A549 (cell line): Measurements from ENCODE around the gene MAGI2. TPM values are rescaled to one million over a fixed set of nuclear protein-coding genes. Genes with fewer than 3 reads are reported as not detected.

Experiments used
- ATAC-seq, 2 experiments: fragments of 200-7000 bp in 1 of 2; fragments of >200 bp in 1 of 2; cut with Nextera tagmentation in 1 of 2; cut with Tn5 transposase in 1 of 2; 3 replicates each; pipeline versions ENCODE4 v1.8.0 to v1.9.1; 2018 to 2020; ENCODE audit warnings: mild to moderate bottlenecking in 1 of 2, moderate library complexity in 1 of 2
- CTCF ChIA-PET: fragments of 300-600 bp; sonication (Branson Sonifier 250); formaldehyde crosslinking; extraction: SDS; loops from one replicate; lab custom pipeline; 2021; ENCODE audit warnings: antibody characterized with exemption, inconsistent platforms; lab: Yijun Ruan, JAX
- POLR2A ChIA-PET: fragments of 350-600 bp; formaldehyde crosslinking; extraction: SDS; loops from one replicate; lab custom pipeline; 2021; ENCODE audit warnings: antibody characterized with exemption, inconsistent platforms; lab: Yijun Ruan, JAX
- DNase-seq, 2 experiments: peaks; one replicate each; pipeline versions ENCODE4 v3.0.0 to v3.0.0-alpha.2; 2011 to 2016; ENCODE audit warnings: low read depth in 1 of 2, low spot score in 1 of 2
- FAIRE-seq: peaks from 2 replicates; lab custom pipeline; 2011; peaks lifted over from hg19 to GRCh38; lab: Jason Lieb, UNC
- H3K27ac ChIP-seq, 2 experiments: fragments of >200 bp; sonication (Bioruptor Twin); formaldehyde crosslinking; 3 replicates each; pipeline ENCODE4 v1.5.1; 2016 to 2017
- H3K4me1 ChIP-seq: fragments of >200 bp; sonication (Bioruptor Twin); formaldehyde crosslinking; 3 replicates; pipeline ENCODE4 v1.6.1; 2016
- H3K4me2 ChIP-seq: fragments of >200 bp; sonication (Bioruptor Twin); formaldehyde crosslinking; 3 replicates; pipeline ENCODE4 v1.6.1; 2016
- H3K4me3 ChIP-seq: fragments of >200 bp; sonication (Bioruptor Twin); formaldehyde crosslinking; 3 replicates; pipeline ENCODE4 v1.5.1; 2016
- H3K9me3 ChIP-seq: fragments of >200 bp; sonication (Bioruptor Twin); formaldehyde crosslinking; 3 replicates; pipeline ENCODE4 v1.6.1; 2016
- BHLHE40 ChIP-seq: IDR thresholded peaks from 2 replicates; pipeline ENCODE4 v1.6.1; 2012; ENCODE audit warnings: low read depth, low read length, inconsistent platforms
- CBX8 ChIP-seq: fragments of 200-600 bp; sonication (generic); IDR thresholded peaks from 2 replicates; pipeline ENCODE4 v1.6.1; 2016
- E2F6 ChIP-seq: IDR thresholded peaks from 2 replicates; pipeline ENCODE4 v1.6.1; 2012; ENCODE audit warnings: low read depth, borderline replicate concordance
- EHMT2 ChIP-seq: fragments of 200-600 bp; sonication (generic); IDR thresholded peaks from 2 replicates; pipeline ENCODE4 v1.6.1; 2016; ENCODE audit warnings: antibody characterized with exemption, low read depth, mild to moderate bottlenecking, moderate library complexity
- EP300 ChIP-seq, 2 experiments: fragments of >200 bp; sonication (Bioruptor Twin); formaldehyde crosslinking; IDR thresholded peaks; 2 replicates in 1 of 2; 3 replicates in 1 of 2; pipeline ENCODE4 v1.6.1; 2016 to 2017
- FOXS1 ChIP-seq: fragments of 250-450 bp; sonication (Bioruptor Pico); IDR thresholded peaks from 2 replicates; pipeline ENCODE4 v1.5.0; 2020; ENCODE audit warnings: mild to moderate bottlenecking, moderate library complexity
- HOXA7 ChIP-seq: fragments of 250-450 bp; sonication (Bioruptor Pico); IDR thresholded peaks from 2 replicates; pipeline ENCODE4 v1.5.0; 2020; ENCODE audit warnings: mild to moderate bottlenecking, moderate library complexity
- HOXB5 ChIP-seq: fragments of 250-450 bp; sonication (Bioruptor Pico); IDR thresholded peaks from 2 replicates; pipeline ENCODE4 v1.5.0; 2020; ENCODE audit warnings: mild to moderate bottlenecking, moderate library complexity
- MAFK ChIP-seq: fragments of 450-650 bp; IDR thresholded peaks from 2 replicates; pipeline ENCODE4 v1.6.1; 2014; ENCODE audit not compliant: partially characterized antibody
- MAX ChIP-seq: IDR thresholded peaks from 2 replicates; pipeline ENCODE4 v1.6.1; 2012
- MYC ChIP-seq: IDR thresholded peaks from 2 replicates; pipeline ENCODE4 v1.6.1; 2012; ENCODE audit warnings: mild to moderate bottlenecking, inconsistent platforms, low read length, improper control_type of control experiment, borderline replicate concordance
- NR3C1 ChIP-seq: fragments of >200 bp; sonication (Bioruptor Twin); formaldehyde crosslinking; IDR thresholded peaks from 3 replicates; pipeline ENCODE4 v1.6.1; 2017
- PHF8 ChIP-seq: fragments of 200-600 bp; sonication (generic); IDR thresholded peaks from 2 replicates; pipeline ENCODE4 v1.6.1; 2016; ENCODE audit warnings: low read depth, mild to moderate bottlenecking, antibody characterized with exemption, moderate library complexity, borderline replicate concordance
- POLR2AphosphoS2 ChIP-seq: conservative IDR thresholded peaks from 2 replicates; pipeline ENCODE4 v1.6.1; 2012; ENCODE audit warnings: low read length, improper control_type of control experiment, inconsistent platforms
- RAD21 ChIP-seq, 2 experiments: fragments of >200 bp in 1 of 2; sonication (Bioruptor Twin) in 1 of 2; formaldehyde crosslinking in 1 of 2; IDR thresholded peaks in 1 of 2; conservative IDR thresholded peaks in 1 of 2; 2 replicates in 1 of 2; 3 replicates in 1 of 2; pipeline ENCODE4 v1.6.1; 2012 to 2018; ENCODE audit warnings: inconsistent platforms in 1 of 2
- RARB ChIP-seq: fragments of 250-450 bp; sonication (Bioruptor Pico); IDR thresholded peaks from 2 replicates; pipeline ENCODE4 v1.8.0; 2021; ENCODE audit warnings: mild to moderate bottlenecking, moderate library complexity
- REST ChIP-seq: fragments of 200-600 bp; sonication (generic); IDR thresholded peaks from 2 replicates; pipeline ENCODE4 v1.6.1; 2016; ENCODE audit warnings: antibody characterized with exemption, mild to moderate bottlenecking, moderate library complexity
- SREBF2 ChIP-seq: fragments of 450-650 bp; IDR thresholded peaks from 2 replicates; pipeline ENCODE4 v1.6.1; 2014; ENCODE audit warnings: mild to moderate bottlenecking, moderate library complexity
- TP53 ChIP-seq: fragments of 250-450 bp; sonication (Bioruptor Pico); IDR thresholded peaks from 2 replicates; pipeline ENCODE4 v1.5.0; 2021; ENCODE audit warnings: mild to moderate bottlenecking, moderate library complexity
- ZC3H11A ChIP-seq: fragments of 450-650 bp; IDR thresholded peaks from 2 replicates; pipeline ENCODE4 v1.6.1; 2014; ENCODE audit warnings: antibody characterized with exemption, mild to moderate bottlenecking
- ZNF302 ChIP-seq: fragments of 250-450 bp; sonication (Bioruptor Pico); IDR thresholded peaks from 2 replicates; pipeline ENCODE4 v1.9.0; 2021; ENCODE audit warnings: inconsistent platforms, mild to moderate bottlenecking, moderate library complexity
- WGBS: methylation state at CpG from one replicate; pipeline ENCODE4 v1.1.6; 2017; ENCODE audit errors: missing lambda C conversion rate; 5-methylcytosine and 5-hydroxymethylcytosine counted together
- polyA plus RNA-seq, 4 experiments: library from polyadenylated mRNA; depleted of rRNA in 3 of 4; stranded (reverse); fragments of >200 nt; fragmentation: RNase III in 1 of 4; extraction: RNeasy Plus Mini Kit Qiagen cat#74134 plus additional on column Dnase treatment in 1 of 4; gene quantifications; 2 replicates in 3 of 4; 3 replicates in 1 of 4; pipeline ENCODE4 v1.2.3, GENCODE V29; 2011 to 2017

Gene MAGI2
- polyA plus RNA-seq, 2 of the 4 experiments (the other 2 are of a cell fraction), result 0.48 to 0.81 TPM

- TF ChIP-seq REST (no peak), POLR2AphosphoS2 (no peak), HOXB5 (CRISPR knock-in tag) (no peak), ZC3H11A (no peak), CBX8 (no peak)
- TF ChIP-seq, all 56 proteins: peak for 0
These were observed 1054.9 kb downstream of the MAGI2 start (continued) for GRCh38 chr7:78398576-78398975.

GRCh38 chr7:78398081-78398480, 1055.4 kb downstream of the MAGI2 start:
- no peak for FAIRE-seq

GRCh38 chr7:78396210-78396609, 1057.3 kb downstream of the MAGI2 start:
- no peaks in the 10 kb centered on the region for H3K4me1 ChIP-seq
- no peaks in the 10 kb centered on the region for H3K9me3 ChIP-seq
- no peak overlapping the region for H3K4me3 ChIP-seq
- WGBS, result 6% methylated on average over 3 of the region's 3 CpGs
- no peak for TF ChIP-seq FOXS1
- no peak for TF ChIP-seq SREBF2
- ChIA-PET CTCF (no interaction called here), POLR2A (interaction anchor here (0.5 kb wide), 1 partner anchor 376 kb away, joined by 7 read pairs; no protein-coding TSS in a partner anchor)
- FAIRE-seq, result no peak
- ATAC-seq, result no peak
- no peak overlapping the region for H3K27ac ChIP-seq
- H3K4me2 ChIP-seq, result no peak overlapping the region
- DNase-seq, result no peak

More at GRCh38 chr7:78398081-78398480, 1055.4 kb downstream of the MAGI2 start:
- CTCF ChIA-PET, result interaction anchor here (0.9 kb wide), 1 partner anchor 683 kb away, joined by 3 read pairs; no protein-coding TSS in a partner anchor
- DNase-seq, result no peak
- ATAC-seq, result no peak
- Histone ChIP-seq H3K9me3 (no peaks in the 10 kb centered on the region), H3K4me2 (no peak overlapping the region), H3K4me1 (no peaks in the 10 kb centered on the region), H3K4me3 (no peak overlapping the region), H3K27ac (no peak overlapping the region)
- no peak for TF ChIP-seq PHF8
- no peak for TF ChIP-seq EHMT2
- no peak for TF ChIP-seq NR3C1
- TF ChIP-seq HOXA7, result no peak
- no peak for TF ChIP-seq BHLHE40
- no peak for TF ChIP-seq MYC
- TF ChIP-seq ZNF302 (CRISPR knock-in tag), result no peak
- no peak for TF ChIP-seq MAFK
- TF ChIP-seq MAX, result no peak
- no peak for TF ChIP-seq E2F6
- no peak for TF ChIP-seq EP300 (IDR thresholded peaks at IDR 0.05)
- TF ChIP-seq CBX8, result no peak
- TF ChIP-seq RAD21 (conservative IDR thresholded peaks at IDR 0.05 in 1 of 2, IDR thresholded peaks at IDR 0.05 in 1 of 2), result no peak
- no peak for TF ChIP-seq RARB (CRISPR knock-in tag)
- no peak for TF ChIP-seq TP53 (CRISPR knock-in tag)
- POLR2A ChIA-PET, result no interaction called here
- 16% methylated on average over 5 of the region's 5 CpGs for WGBS
